ENCODE results near the gene ZNF267.
"Not testable (repeated sequence)": the region's sequence is repeated elsewhere in the genome, so short reads cannot be mapped to it uniquely, and the experiment has no call there.

- TF ChIP-seq CTCF (IDR thresholded peaks at IDR 0.05); POLR2AphosphoS5 (IDR thresholded peaks at IDR 0.05; ENCODE audit: insufficient read depth in 1 of 2, low read depth in 1 of 2); POLR2A (IDR thresholded peaks at IDR 0.05): not testable (repeated sequence)
Measured at GRCh38 chr16:31836396-31836795, 37.2 kb upstream of the ZNF267 start.

All from vagina (tissue), 2 donors.